ENCODE results near the gene MDK.

MDK gene

DNA sequence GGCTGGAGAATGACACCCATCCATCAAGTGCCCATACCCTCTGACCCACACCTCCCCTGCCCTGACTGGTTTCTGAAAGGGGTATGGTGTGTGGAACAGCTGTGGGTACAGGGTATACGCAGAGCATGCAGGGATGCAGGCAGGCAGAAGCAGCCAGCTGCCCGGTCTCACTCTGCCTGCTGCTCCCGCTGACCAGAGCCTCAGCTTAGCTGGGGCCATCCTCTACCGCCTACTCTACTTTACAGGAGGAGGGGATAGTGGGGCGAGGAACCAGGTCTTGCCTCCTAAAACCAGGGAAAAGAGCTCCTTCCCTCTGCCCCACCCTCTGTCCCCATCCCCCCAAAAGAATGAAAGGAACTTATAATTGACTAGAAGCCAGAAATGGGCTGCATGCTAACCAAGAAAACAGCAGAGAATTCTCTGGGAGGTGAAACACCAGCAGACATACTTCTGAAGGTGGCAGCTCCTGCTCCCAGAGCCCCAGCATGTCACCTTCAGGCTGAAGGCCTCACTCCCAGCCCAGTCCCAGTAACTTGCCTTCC lies 23.1 kb downstream of the MDK start:
- DNase-seq (ENCODE audit: low spot score) = no peak

DNA sequence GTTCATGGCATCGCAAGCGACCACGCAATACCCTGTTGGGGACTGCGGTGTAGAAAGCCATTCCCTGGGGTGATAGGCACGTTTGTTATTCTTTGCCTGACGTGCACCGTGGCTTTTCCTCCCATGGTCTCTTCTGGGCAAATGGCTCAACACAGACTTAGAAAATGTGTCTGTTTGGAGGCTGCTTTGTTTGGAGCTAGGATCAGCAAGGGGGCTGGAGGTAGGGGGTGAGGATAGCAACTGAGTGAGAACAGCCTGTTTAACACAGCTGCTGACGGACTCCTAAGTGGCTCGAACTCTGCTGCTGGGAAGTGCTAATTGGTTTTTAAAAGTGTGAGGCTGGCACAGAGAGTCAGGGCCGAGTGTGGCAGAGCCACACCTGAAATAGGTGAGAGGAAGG lies 26.2 kb downstream of the MDK start:
- no peak for DNase-seq (ENCODE audit: low spot score)

DNA sequence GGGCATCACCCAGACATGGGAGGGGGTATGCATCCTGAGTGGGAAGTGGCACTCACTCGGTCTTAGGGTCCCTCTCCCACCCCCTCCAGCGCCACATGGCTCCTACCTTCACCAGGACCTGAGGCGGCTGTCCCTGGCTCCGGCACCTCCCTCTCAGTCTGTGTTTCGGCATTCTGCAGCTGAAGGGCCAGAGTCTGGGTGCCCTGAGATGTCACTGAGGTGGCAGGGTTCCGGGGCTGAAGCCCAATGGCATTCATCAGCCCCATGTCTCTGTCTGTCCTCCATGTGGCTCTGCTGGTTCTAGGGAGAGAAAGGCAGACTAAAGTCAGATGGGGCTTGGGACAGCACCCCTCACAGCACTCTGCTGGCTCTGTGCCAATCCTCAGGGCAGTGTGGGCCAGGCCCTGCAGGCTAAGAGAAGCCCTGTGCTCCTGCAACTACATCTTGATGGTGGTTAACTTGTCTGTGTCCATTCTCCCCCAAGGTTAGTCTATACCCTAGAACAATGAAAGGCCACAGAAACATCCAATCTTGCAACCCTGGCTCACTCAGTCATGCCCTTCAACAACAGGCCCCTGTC lies 27.0 kb downstream of the MDK start:
- DNase-seq (ENCODE audit: low spot score) = no peak

DNA sequence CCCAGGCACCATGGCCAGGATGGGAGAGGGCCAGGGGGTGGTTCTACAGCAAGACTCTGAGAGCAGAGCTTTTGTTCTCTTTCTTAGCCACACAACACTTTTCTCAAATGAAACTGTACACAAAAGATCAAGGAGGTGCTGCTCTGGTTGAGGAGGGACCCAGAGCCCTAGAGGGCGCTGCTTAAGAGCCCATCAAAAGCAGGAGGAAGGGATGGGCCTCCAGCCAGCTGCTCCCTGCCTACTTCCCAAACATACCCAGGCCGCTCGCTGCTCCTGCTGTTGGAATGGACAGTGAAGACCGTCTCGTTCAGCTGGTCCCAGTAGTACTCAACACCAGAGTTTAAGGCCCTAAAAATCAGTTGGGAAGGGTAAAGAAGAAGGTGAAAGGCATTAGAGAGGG lies 28.6 kb downstream of the MDK start:
- no peak for DNase-seq (ENCODE audit: low spot score)

DNA sequence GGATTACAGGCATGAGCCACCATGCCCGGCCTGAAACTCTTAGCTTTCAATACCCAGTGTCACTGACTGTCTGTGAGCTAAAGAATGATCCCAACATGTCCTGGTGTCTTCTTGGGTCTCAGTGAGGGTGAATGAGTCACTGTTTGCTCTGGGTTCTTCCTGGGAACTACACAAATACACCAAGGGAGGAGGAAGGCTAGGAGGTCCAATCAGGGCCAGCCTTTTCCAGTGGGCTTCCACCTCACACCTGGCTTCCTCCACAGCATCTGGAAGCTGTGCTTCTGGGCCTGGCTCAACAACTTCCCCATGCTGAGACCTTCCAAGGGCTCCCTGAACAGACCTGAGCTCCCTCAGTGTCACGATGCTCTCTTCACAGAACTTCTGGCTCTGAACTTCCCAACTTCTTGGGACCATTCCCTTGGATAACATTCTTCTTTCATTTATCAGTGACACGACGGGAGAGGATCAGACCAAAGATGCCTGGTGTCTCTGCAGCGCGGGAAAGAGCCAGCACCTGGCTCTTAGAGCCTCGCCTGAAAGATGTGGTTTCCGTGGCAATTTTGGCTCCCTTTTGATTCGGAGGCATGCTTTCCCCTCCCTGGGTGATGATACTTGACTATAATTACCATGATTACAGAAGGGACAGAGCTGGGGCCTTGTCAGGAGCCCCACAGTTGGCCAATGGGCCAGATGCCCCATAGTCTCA lies 32.4 kb downstream of the MDK start:
- no peak for DNase-seq (ENCODE audit: low spot score)

DNA sequence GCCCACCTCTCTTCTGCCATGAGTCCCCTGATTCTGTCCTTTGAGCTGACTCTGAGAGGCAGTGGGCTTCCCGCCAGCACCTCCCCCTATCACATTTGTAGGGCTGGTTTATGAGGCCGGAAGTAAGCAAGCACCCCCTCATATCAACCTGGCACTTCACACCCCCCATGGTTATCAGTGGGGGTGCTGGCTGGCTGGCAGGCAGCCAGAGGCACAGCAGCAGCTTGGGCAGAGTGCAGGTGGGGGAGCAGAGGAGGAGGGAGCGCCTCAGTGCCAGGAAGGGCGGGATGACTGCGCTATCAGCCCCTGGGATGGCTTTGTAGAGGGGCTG lies 33.0 kb downstream of the MDK start:
- DNase-seq (ENCODE audit: low spot score) = no peak

DNA sequence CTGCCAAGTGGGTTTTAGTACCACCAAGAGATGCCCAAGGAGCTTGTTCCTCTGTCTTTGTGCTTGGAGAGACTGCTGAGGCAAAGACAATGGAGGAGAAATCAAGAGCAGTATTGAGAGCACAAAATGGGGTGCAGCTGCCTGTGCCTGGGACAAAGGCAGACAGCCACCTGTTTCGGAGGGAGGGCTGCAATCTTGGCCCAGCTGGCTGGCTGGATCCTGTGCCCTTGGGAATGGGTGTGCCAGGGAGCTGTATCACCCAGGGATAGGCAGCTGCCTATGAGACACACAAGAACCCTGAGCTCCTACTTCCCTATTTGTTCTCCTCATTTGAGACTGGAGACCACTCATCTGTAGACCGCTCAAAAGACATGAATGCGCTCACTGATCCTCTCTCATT lies 33.4 kb downstream of the MDK start:
- no peak for DNase-seq (ENCODE audit: low spot score)

DNA sequence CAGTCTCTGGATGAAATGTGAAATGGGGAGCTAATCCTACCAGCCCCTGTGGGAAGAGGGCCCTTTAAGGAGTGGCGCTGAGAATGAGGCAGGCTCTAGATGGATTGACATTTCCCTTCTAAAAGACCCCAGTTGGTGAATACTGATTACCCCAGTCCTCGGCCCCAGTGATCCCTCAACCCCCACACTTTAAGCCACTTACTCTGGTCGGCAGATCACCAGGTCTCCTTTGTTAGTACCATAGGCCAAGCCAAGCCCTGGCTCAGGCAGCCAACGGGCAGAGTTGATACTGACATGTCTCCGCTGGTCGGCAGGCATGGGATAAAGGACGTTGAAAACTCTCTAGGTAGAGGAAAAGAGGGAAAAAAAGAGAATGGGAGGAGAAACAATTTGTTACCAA lies 36.2 kb downstream of the MDK start:
- DNase-seq (ENCODE audit: low spot score) = no peak

DNA sequence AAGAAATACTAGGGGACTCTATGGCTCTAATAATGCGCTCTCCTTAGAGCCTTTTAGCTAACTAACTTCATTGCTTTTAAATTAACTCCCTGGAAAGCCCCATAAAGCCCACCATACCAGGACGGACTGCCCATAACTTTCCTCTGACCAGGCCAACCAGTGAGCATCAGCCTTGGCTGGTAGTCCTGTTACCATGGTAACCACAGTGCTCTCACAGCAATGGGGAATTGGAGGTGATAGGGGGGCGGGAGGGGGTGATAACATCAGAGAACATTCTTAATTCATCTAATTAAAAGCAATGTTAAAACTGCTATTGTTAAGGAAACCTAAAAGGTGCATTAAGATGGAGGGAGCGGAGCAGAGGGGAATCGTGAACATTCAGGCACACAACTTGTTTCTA lies 37.3 kb downstream of the MDK start:
- DNase-seq (ENCODE audit: low spot score) = no peak

DNA sequence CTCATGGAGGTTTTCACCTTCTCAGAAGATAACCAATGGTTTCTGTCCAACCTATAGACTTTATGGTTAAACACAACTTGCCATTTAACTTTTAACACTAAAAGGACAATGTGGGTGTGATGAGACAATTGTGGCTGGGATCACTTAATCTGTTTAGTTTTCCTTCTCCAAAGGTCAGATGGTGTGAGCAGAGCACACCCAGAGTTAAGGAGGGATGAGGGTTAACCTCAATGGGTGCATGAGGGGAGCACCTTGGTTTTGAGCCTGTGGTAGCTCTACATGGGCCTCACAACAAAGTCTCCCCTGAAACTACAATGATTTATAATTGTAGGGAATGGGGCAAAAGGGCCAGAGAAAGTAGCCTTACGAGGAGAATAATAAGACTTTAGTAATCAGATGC lies 39.0 kb downstream of the MDK start:
- DNase-seq (ENCODE audit: low spot score) = no peak

DNA sequence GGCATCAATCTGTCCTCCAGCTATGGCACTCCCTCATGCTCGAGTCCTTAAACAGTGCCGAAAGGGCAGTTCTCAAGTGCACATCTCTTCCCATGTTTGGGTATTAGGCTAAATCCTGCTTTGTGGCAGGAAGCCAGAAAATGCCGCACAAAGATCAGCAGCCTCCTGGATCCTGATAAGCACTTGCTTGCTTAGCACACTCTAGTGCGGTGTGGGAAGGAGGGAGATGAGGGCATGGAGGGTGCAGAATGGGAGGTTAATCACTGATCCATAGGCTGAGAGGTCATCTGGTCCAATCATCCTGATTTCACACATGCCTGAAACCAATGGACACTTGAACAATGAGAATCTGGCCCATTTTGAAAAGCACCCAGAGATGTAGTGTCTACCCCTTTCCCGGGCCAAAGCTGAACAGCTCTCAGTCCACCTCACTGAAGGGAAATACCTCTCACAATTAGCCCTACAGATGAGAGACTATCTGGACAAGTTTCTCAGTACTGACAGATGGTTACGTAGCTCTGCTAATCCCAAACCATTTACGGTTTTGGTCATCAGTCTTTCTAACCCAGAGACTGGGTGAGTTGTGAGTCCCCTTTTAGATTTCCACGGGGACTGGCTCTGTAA lies 39.9 kb downstream of the MDK start:
- no peak for DNase-seq (ENCODE audit: low spot score)

DNA sequence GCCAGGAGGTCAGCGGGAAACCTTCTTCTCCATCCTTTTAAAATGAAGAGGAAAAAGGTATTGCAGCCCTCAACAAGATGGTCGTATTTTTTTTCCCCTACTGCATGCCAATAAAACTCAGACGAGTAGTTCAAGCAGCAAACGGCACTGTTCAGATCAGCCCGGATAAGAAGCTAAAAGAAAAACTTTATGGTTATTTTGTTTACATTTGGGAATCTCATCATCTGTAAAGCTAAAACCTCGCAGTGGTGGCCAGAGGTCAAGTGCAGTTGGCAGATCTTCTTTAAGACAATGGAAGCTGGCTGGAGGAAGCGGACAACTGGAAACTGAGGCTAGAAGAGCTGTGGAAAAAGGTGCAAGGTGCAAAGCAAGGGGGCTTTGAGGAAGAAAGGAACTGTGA lies 41.1 kb downstream of the MDK start:
- no peak for DNase-seq (ENCODE audit: low spot score)

DNA sequence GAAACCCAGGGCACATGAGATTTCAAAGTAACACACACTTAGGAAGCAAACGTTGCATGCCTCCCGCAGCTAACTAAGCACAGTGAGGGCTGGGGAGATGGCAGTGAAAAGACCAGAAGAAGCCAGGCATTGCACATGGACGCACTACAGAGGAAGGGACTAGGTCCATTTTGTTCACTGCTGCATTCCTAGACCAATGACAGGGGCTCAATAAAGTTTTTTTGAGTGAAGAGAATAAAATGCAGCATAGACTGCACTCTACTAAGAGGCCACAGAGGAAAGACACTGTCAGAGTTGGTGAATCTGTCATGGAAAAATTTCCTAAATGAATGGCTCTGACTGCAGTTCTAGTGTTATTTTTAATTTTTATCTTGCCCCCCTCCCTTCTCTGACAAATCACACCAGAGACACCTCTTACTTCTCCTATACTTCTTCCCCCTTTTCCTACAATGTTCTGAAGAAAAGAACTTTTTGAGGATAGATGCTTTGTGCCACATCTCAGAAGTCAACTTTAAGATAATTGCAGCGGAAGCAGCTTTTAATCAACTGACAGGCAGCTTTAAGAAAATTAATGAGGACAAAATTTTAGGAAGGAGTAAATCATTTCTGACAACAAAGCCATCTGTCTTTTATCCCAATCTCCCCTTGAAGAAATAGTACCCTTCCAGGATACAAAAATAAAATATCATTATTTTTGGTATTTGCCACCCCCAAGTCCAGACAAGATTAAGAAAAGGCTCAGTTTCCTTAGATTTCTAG lies 44.9 kb downstream of the MDK start:
- no peak for DNase-seq (ENCODE audit: low spot score)

DNA sequence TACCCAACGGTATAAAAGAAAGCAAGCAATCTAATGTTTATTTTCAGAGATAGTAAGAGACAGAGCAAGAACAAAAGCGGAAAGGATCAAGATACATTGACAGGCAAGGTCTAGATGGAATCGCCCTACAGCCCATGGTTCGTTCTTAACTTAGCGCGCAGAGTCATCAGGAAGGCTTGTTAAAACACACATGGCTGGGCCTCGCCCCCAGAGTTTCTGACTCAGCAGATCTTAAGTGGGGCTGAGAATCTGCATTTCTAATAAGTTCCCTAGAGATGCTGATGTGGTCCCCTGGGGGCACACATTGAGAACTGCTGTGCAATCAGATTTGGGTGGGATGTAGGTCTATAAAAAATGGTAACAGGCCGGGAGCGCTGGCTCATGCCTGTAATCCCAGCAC lies 45.9 kb downstream of the MDK start:
- DNase-seq (ENCODE audit: low spot score) = no peak

DNA sequence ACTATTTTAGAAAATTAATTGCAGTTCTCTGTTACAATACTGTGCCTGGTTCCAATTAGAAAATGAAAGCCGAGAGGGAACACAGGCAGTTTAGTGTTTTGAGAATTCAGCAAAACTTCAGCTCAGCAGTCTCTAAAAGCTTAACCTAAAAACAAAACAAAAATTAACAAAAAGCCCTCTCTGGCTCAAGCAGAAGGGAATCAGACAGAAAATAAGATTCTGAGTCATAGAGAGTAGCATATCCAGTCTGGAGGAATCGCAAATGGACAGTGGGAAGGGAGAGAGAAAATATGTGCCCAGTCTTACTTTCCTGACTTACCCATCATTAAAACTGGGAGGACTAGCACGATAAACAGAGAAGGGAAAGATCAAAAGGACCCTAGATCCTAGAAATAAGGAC lies 48.2 kb downstream of the MDK start:
- DNase-seq (ENCODE audit: low spot score) = no peak

DNA sequence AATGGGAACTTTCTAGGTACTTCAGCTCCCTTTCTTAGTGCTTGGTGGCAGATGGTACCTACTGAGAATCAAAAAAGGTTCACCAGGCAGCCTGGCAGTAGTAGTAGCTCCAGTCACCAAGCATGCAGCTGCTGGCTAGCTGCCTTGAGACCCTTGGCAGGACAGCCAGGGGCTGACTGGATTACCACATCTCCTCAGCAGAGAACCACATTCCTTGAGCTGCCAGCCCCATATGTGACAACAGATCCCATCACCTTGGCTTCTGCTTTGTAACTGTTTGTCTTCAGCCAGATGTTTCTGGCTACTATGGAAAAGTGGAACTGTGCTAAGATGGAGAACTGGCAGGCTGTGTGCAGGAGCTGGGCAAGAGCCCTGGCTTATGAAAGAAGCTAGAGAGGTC lies 49.7 kb downstream of the MDK start:
- DNase-seq (ENCODE audit: low spot score) = no peak
